SHP77 (cell line): ENCODE data around the gene TOP2A.

Experiments used
- DNase-seq, 2 experiments: peaks; one replicate each; lab custom pipeline; 2025; lab: John Stamatoyannopoulos, UW

Gene TOP2A

DNA sequence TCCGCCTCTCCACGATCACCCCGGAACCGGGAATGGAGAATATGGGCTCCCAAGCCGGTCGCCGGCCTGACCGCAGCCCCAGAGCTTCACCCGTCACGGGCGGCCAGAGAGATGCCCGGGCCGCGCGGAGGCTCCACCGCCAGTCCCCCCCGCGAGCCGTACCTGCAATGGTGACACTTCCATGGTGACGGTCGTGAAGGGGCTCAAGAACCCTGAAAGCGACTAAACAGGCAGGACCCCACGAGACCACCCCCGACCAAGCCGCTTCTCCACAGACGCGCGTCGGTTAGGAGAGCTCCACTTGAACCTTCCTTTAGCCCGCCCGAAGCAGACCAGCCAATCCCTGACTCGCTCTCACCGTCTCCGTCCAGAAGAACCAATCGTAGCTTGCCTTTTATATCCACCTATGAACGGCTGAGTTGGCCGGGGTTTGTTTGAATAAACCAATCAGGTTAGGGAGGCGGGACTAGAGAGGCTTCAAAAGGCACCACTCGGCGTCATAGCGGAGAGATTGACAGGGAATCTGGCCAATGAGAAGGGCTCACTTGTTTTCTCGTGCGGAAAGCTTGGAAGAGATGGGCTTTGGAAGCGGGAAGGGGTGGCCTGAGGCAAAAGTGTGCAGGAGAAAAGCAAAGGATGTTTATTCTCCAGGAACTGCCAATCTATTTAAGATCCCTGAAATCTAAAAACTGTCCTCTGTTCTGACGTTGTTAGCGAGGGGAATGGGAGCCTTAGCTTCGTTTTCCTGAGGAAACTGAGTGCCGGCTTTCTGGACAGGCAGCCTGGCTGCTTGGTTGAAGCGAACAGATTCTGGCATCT is at the start of gene TOP2A:
TOP2A (minus strand) TSS at position 288 of the 819 bp plus-strand sequence; CDS start at position 183, 105 bp downstream.
- peak; percentile 99 to 100 for DNase-seq

GRCh38 chr17:40467281-40467867 is 49.7 kb upstream of the TOP2A start:
- DNase-seq = no peak

- no peak for DNase-seq
Observed at GRCh38 chr17:40466298-40466971, 48.7 kb upstream of the TOP2A start.

DNA sequence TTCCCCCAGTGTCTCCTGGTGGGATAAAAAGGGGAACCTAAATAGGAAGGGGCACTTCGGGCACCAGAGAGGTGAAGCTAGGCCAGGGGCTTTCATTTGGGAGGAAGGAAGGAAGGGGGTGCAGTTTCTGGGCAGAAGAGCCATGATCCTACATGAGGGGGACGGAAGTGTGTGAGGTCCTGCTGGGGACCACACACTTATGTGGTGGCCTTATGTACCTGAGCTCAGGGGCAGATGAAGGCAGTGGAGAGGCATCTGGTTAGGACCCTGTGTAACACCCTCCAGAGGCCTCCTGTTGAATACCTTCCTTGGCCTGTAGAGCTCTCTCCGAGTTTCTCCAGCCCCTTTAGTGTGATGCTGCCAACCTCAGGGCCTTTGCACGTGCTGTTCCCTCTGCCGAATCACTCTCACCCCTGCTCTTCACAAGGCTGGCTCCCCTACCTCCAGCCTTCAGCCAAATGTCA is 46.7 kb upstream of the TOP2A start:
- no peak for DNase-seq

- no peak for DNase-seq
Observed at GRCh38 chr17:40463122-40463550, 45.4 kb upstream of the TOP2A start.

DNA sequence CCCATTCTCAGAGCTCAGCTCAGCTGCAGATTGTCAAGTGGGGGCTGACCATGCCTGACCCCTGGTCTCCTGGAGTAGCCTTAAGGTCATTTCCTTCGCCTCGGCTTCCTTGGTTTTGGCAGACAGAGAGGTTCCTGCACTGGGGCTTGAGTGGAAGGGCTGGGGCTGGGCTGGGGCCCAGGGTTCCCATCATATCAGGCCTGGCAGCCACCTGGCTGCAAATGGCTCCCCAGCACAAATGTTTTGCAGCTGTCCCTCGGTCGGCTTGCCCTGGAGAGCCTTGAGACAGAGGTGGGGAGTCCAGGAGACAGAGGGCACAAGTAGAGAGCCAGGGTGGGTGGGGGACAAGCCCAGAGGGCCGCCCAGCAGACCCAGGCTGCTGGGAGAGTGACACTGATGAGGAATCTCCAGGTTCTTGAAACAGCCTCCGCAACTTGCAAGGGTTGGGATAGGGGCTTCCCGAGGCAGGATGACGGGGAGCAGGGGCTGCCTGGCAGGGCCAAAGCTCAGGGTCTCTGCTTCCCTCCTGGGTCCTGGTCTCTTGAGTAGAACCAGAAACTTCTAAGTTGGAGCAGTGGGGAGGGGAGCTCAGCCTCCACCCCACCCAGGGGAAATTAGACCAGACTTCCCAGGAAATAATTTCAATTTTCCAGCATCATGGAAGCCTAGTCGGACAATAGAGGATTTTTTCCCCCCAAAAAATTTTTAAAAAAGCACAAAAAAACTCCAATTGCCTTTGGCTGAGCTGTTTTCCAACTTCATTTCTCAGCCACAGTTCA is 44.8 kb upstream of the TOP2A start:
- no peak for DNase-seq

GRCh38 chr17:40461732-40462342 is 44.1 kb upstream of the TOP2A start:
- no peak for DNase-seq

DNA sequence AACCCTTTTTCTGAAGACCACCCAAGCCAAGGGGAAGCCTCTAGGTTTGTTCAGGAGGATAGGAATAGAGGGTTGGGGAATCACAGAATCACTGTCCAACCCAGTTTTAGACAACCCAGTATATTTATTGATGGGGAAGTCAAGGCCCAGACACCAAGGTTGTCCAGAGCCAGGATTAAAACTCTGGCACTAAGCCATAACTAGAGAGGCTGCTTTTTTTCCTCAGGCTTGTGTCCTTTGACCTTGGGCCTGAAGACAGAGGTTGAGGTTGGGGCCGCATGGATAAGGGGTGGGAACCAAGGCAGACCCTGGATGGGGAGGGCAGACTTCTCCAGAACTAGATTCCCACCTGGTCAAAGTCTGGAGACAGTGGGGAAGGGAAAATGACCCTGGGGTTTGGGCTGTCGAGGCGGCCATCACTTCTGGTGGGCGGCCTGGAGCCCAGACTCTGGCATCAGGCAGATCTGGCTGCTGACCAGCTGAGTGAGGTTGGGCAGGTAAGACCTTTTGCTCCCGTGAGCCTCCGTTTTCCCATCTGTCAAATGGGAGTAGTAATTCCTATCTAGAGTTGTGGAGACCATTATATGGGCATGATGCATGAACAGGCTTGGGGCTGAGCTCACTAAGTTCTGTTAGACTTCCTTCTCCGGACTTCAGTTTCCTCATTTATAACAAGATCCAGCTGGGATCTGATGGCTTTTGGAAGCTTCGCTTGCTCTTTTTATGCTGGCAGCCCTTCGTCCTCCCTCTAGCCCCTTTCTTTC is 43.5 kb upstream of the TOP2A start:
- DNase-seq = no peak

DNA sequence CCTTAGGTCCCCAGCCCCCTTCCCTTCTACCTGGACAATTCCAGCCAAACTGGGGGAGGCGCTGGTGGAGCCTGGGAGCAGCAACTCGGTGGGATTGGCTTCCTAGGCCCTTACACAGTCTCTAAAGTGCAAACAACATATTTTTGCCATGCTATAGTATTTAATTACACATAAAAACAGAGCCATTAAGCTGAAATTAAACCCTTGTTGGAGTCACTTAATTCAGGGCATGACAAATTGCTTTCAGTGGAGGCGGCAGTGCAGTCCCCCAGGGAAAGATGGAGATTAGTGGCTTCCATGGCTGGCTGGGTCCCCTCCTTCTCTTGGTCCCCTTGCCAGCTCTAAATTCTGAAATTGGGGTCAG is 42.9 kb upstream of the TOP2A start:
- DNase-seq = no peak

GRCh38 chr17:40459636-40460603 is 42.2 kb upstream of the TOP2A start:
- no peak for DNase-seq

GRCh38 chr17:40458851-40459482 is 41.3 kb upstream of the TOP2A start:
- DNase-seq = no peak

DNA sequence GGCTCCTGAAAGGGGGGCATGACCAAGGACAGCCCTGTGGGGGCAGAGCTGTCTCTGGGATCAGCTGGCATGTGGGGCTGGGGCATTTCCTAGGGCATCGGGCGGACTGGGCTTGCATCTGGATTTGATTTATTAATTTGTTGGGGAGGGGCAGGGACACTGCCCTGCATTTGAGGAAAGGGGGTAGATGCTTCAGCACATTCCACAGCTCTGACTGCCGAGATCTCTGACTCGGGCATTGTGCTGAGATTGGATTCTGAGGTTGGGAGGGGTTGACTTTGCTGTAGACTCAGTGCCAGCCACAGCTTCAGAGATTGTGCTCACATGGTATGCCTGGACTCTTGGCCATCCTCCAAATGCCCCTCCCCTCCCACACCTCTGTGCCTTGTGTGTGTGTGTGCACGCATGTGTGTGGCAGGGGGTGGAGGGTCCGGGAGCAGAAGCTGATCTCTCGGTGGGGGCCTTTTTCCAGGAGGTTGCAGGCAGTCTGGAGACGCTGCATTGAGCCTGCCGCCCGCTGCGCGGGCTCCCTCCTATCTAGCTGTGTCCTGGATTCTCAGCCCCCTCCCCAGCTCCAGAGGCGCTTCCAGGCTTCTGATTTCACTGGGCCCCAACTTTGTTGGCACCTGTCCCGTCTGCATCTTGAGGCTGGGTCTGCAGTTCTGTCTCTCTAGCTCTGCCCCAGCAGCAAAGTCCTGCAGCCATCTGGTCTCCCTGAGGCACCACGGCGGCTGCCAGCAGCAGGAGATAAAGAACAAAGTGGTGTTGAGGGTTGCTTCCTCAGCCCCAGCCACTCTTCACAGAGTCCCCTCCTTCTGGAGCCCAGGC is 40.5 kb upstream of the TOP2A start:
- no peak for DNase-seq

GRCh38 chr17:40457369-40457768 is 39.7 kb upstream of the TOP2A start:
- DNase-seq = no peak

DNA sequence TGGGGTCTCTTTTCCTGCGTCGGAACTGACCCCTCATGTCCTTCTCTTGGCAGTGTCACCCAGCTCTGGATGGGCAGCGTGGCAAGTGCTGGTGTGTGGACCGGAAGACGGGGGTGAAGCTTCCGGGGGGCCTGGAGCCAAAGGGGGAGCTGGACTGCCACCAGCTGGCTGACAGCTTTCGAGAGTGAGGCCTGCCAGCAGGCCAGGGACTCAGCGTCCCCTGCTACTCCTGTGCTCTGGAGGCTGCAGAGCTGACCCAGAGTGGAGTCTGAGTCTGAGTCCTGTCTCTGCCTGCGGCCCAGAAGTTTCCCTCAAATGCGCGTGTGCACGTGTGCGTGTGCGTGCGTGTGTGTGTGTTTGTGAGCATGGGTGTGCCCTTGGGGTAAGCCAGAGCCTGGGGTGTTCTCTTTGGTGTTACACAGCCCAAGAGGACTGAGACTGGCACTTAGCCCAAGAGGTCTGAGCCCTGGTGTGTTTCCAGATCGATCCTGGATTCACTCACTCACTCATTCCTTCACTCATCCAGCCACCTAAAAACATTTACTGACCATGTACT is 38.8 kb upstream of the TOP2A start:
- no peak for DNase-seq

GRCh38 chr17:40454613-40454995 is 36.9 kb upstream of the TOP2A start:
- no peak for DNase-seq

DNA sequence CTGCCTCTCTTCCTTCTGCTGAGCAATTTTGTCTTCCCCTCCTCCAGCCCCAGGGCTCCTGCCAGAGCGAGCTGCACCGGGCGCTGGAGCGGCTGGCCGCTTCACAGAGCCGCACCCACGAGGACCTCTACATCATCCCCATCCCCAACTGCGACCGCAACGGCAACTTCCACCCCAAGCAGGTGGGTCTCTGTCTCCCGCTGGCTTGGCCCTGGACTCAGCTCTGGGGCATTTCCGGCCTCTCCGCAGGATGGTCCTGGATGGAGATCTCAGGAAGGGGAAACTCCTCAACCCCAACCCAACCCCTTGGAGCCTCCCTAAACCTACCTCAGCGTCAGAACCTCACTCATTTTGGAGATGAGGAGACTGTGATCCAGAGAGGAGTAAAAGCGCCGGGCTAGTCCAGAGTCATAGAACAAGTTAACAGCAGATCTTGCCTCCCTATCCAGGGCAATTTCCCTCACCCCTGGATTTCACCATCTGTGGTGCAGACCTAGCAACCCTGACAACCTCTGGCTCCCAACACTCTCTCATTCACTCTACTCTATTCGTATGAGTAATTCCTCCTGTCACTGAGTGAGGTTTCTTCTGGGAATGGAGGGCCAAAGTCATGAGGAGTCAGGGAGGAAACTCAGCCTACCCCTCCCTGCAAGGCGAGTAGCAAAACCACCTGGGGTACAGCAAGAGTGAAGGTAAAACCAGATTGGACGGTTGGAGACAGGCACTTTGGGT is 36.4 kb upstream of the TOP2A start:
- no peak for DNase-seq

GRCh38 chr17:40452921-40453378 is 35.3 kb upstream of the TOP2A start:
- no peak for DNase-seq
